GM23338 (cell line): ENCODE data around the gene FLOT2. TPM values are rescaled to one million over a fixed set of nuclear protein-coding genes. Genes with fewer than 3 reads are reported as not detected.
A peak's percentile ranks its signal among the peaks of the same experiment; 100 is the strongest.

Experiments
- ATAC-seq: fragments of 200-7000 bp; cut with Tn5 transposase; 3 replicates; pipeline ENCODE4 v1.9.1; 2020
- DNase-seq: peaks from one replicate; pipeline ENCODE4 v3.0.0-alpha.2; 2015; ENCODE audit warnings: low spot score
- H2AFZ ChIP-seq: fragments of 200-600 bp; sonication (generic); 2 replicates; pipeline ENCODE4 v1.8.0; 2016; ENCODE audit warnings: antibody characterized with exemption, mild to moderate bottlenecking, moderate library complexity
- H3F3A ChIP-seq: fragments of 200-600 bp; sonication (generic); replicated peaks from 2 replicates; pipeline ENCODE4 v1.8.0; 2017; ENCODE audit warnings: antibody characterized with exemption, mixed run types, low read depth
- H3K27ac ChIP-seq: fragments of 200-600 bp; sonication (generic); 2 replicates; pipeline ENCODE4 v1.6.1; 2016; ENCODE audit warnings: low read depth
- H3K27me3 ChIP-seq: fragments of 200-600 bp; sonication (generic); 2 replicates; pipeline ENCODE4 v1.8.0; 2016; ENCODE audit warnings: mild to moderate bottlenecking, mixed run types, moderate library complexity; ENCODE audit not compliant: insufficient read depth
- H3K36me3 ChIP-seq: fragments of 200-600 bp; sonication (generic); 2 replicates; pipeline ENCODE4 v1.8.0; 2016; ENCODE audit warnings: mild to moderate bottlenecking; ENCODE audit not compliant: insufficient read depth
- H3K4me1 ChIP-seq: fragments of 200-600 bp; sonication (generic); 2 replicates; pipeline ENCODE4 v1.8.0; 2016; ENCODE audit warnings: mild to moderate bottlenecking, moderate library complexity; ENCODE audit not compliant: insufficient read depth
- H3K4me2 ChIP-seq: fragments of 200-600 bp; sonication (generic); 2 replicates; pipeline ENCODE4 v1.7.1; 2017; ENCODE audit warnings: mixed run types
- H3K4me3 ChIP-seq: fragments of 200-600 bp; sonication (generic); 2 replicates; pipeline ENCODE4 v1.6.1; 2016; ENCODE audit warnings: mixed run types
- H3K79me2 ChIP-seq: fragments of 200-600 bp; sonication (generic); replicated peaks from 2 replicates; pipeline ENCODE4 v1.8.0; 2017; ENCODE audit warnings: mild to moderate bottlenecking; ENCODE audit not compliant: insufficient read depth
- H3K9me2 ChIP-seq: fragments of 200-600 bp; sonication (generic); 2 replicates; pipeline ENCODE4 v1.8.0; 2017; ENCODE audit not compliant: insufficient read depth
- H4K20me1 ChIP-seq: fragments of 200-600 bp; sonication (generic); replicated peaks from 2 replicates; pipeline ENCODE4 v1.8.0; 2017; ENCODE audit warnings: mild to moderate bottlenecking; ENCODE audit not compliant: insufficient read depth
- H3K27ac Mint-ChIP-seq: 2 replicates; pipeline ENCODE4 v1.8.0; 2020; ENCODE audit warnings: inconsistent platforms, mild to moderate bottlenecking, moderate library complexity, mixed read lengths
- H3K27me3 Mint-ChIP-seq: 3 replicates; pipeline ENCODE4 v1.8.0; 2022; ENCODE audit warnings: low read depth, mild to moderate bottlenecking, moderate library complexity, mixed read lengths, inconsistent platforms; ENCODE audit not compliant: insufficient read depth, poor library complexity
- H3K36me3 Mint-ChIP-seq: 3 replicates; pipeline ENCODE4 v1.8.0; 2021; ENCODE audit warnings: low read depth, mild to moderate bottlenecking, inconsistent platforms, moderate library complexity, mixed read lengths
- H3K4me1 Mint-ChIP-seq: 3 replicates; pipeline ENCODE4 v1.8.0; 2020; ENCODE audit warnings: mild to moderate bottlenecking, inconsistent platforms, mixed read lengths
- H3K4me3 Mint-ChIP-seq: 3 replicates; pipeline ENCODE4 v1.8.0; 2021; ENCODE audit warnings: moderate library complexity, mild to moderate bottlenecking, inconsistent platforms, mixed read lengths
- H3K9me3 Mint-ChIP-seq: 3 replicates; pipeline ENCODE4 v1.8.0; 2020; ENCODE audit warnings: moderate library complexity, mild to moderate bottlenecking, inconsistent platforms, mixed read lengths
- CREB1 ChIP-seq: fragments of 250-450 bp; sonication (Bioruptor Pico); IDR thresholded peaks from 2 replicates; pipeline ENCODE4 v1.5.0; 2020; ENCODE audit warnings: low read depth, mild to moderate bottlenecking, moderate library complexity
- CTCF ChIP-seq, 2 experiments: fragments of 200-600 bp in 1 of 2; sonication (generic) in 1 of 2; conservative IDR thresholded peaks; 2 replicates each; pipeline versions ENCODE4 v1.5.1 to v1.6.1; 2016 to 2017; ENCODE audit warnings: antibody characterized with exemption in 2 of 2, low read depth in 2 of 2, mild to moderate bottlenecking in 2 of 2, moderate library complexity in 1 of 2
- EZH2phosphoT487 ChIP-seq: fragments of 200-600 bp; sonication (generic); IDR thresholded peaks from one replicate; pipeline ENCODE4 v1.8.1; 2018; ENCODE audit warnings: antibody characterized with exemption; ENCODE audit not compliant: unreplicated experiment
- JUNB ChIP-seq: IDR thresholded peaks from one replicate; pipeline ENCODE4 v1.6.1; 2016; ENCODE audit warnings: antibody characterized with exemption; ENCODE audit not compliant: unreplicated experiment
- NANOG ChIP-seq: IDR thresholded peaks from 2 replicates; pipeline ENCODE4 v1.6.1; 2016; ENCODE audit warnings: antibody characterized with exemption, borderline replicate concordance
- POLR2AphosphoS5 ChIP-seq: IDR thresholded peaks from 2 replicates; pipeline ENCODE4 v1.6.1; 2016; ENCODE audit warnings: antibody characterized with exemption, low read depth
- REST ChIP-seq: IDR thresholded peaks from one replicate; pipeline ENCODE4 v1.6.1; 2018; ENCODE audit warnings: antibody characterized with exemption; ENCODE audit not compliant: unreplicated experiment
- polyA plus RNA-seq: library from polyadenylated mRNA; unstranded; fragments of >200 nt; fragmentation: Nextera tagmentation; extraction: Ambion mirVana; gene quantifications from 2 replicates; pipeline ENCODE4 v1.2.1, GENCODE V29; 2016
- total RNA-seq: library from RNA; depleted of rRNA; stranded (reverse); fragments of >200 nt; shearing (Covaris generic); gene quantifications from 2 replicates; pipeline ENCODE4 v1.2.3, GENCODE V29; 2014

Gene FLOT2
- total and polyA plus RNA-seq, 2 experiments from 2014 or later, result 49.8 to 66.1 TPM

- H3F3A ChIP-seq, result 0 out of 2 replicates have a peak, but pooled peaks cover 4% of the 10 kb centered on the region
- H2AFZ ChIP-seq, result no peak overlapping the region
- no peaks in the 10 kb centered on the region; the same call in none of the 2 replicates for H3K4me1 ChIP-seq
- H3K4me2 ChIP-seq, result no peak overlapping the region
- no peak overlapping the region for H3K27ac ChIP-seq
- H3K4me1 Mint-ChIP-seq, result peaks cover 16% of the 10 kb centered on the region
- no peaks in the 10 kb centered on the region for H3K27me3 ChIP-seq
- peak overlapping the region; percentile 46 for H3K27ac Mint-ChIP-seq
- no peaks in the 10 kb centered on the region for H3K9me3 Mint-ChIP-seq
- H3K36me3 Mint-ChIP-seq, result peaks cover 39% of the 10 kb centered on the region
- peak; percentile 74 for ATAC-seq
- H4K20me1 ChIP-seq, result no peaks in the 10 kb centered on the region
- DNase-seq, result peak; percentile 43
- peaks cover 7% of the 10 kb centered on the region for H3K36me3 ChIP-seq
- TF ChIP-seq EZH2phosphoT487 (no peak), POLR2AphosphoS5 (peak; percentile 31; the same call in 1 of the 2 replicates), CREB1 (CRISPR knock-in tag) (no peak), CTCF (conservative IDR thresholded peaks at IDR 0.05; ENCODE audit: low read depth in 2 of 2) (no peak), NANOG (no peak), REST (no peak)
- H3K4me3 ChIP-seq, result no peak overlapping the region
- H3K9me2 ChIP-seq, result no peaks in the 10 kb centered on the region
- no peaks in the 10 kb centered on the region for H3K79me2 ChIP-seq
- H3K27me3 Mint-ChIP-seq, result peaks cover 2% of the 10 kb centered on the region
- no peak overlapping the region; the same call in 2 of the 3 replicates for H3K4me3 Mint-ChIP-seq
Measured at GRCh38 chr17:28861393-28862203, 35.9 kb downstream of the FLOT2 start.

GRCh38 chr17:28860363-28860808 is 37.1 kb downstream of the FLOT2 start:
- Mint-ChIP-seq H3K9me3 (no peaks in the 10 kb centered on the region), H3K36me3 (peaks cover 42% of the 10 kb centered on the region), H3K4me3 (no peak overlapping the region), H3K27me3 (peaks cover 4% of the 10 kb centered on the region), H3K27ac (no peak overlapping the region), H3K4me1 (peaks cover 11% of the 10 kb centered on the region)
- Histone ChIP-seq H3K4me1 (peaks cover 4% of the 10 kb centered on the region), H3K27ac (no peak overlapping the region), H3K79me2 (peaks cover 10% of the 10 kb centered on the region), H4K20me1 (no peaks in the 10 kb centered on the region), H3K27me3 (no peaks in the 10 kb centered on the region), H2AFZ (no peak overlapping the region), H3K4me2 (no peak overlapping the region), H3F3A (0 out of 2 replicates have a peak, but pooled peaks cover 8% of the 10 kb centered on the region), H3K9me2 (no peaks in the 10 kb centered on the region), H3K4me3 (no peak overlapping the region), H3K36me3 (peaks cover 7% of the 10 kb centered on the region)
- ATAC-seq, result no peak
- DNase-seq, result no peak
- TF ChIP-seq JUNB (no peak), REST (no peak)
